NCI-H1436 treated with DMSO at 0.1 percent for 48 hours (cell line): Measurements from ENCODE around the gene LIX1.
"Not testable (repeated sequence)": the region's sequence is repeated elsewhere in the genome, so short reads cannot be mapped to it uniquely, and the experiment has no call there.

Source experiments
- DNase-seq: peaks from one replicate; lab custom pipeline; 2025; lab: John Stamatoyannopoulos, UW

Gene LIX1

GRCh38 chr5:97102010-97102470 lies 40.4 kb downstream of the LIX1 start:
- no peak for DNase-seq

- DNase-seq: no peak
Observed at GRCh38 chr5:97101189-97101910, 41.1 kb downstream of the LIX1 start.

- no peak for DNase-seq
Observed at GRCh38 chr5:97100476-97100875, 41.9 kb downstream of the LIX1 start.

GRCh38 chr5:97098922-97099321 lies 43.5 kb downstream of the LIX1 start:
- no peak for DNase-seq

DNA sequence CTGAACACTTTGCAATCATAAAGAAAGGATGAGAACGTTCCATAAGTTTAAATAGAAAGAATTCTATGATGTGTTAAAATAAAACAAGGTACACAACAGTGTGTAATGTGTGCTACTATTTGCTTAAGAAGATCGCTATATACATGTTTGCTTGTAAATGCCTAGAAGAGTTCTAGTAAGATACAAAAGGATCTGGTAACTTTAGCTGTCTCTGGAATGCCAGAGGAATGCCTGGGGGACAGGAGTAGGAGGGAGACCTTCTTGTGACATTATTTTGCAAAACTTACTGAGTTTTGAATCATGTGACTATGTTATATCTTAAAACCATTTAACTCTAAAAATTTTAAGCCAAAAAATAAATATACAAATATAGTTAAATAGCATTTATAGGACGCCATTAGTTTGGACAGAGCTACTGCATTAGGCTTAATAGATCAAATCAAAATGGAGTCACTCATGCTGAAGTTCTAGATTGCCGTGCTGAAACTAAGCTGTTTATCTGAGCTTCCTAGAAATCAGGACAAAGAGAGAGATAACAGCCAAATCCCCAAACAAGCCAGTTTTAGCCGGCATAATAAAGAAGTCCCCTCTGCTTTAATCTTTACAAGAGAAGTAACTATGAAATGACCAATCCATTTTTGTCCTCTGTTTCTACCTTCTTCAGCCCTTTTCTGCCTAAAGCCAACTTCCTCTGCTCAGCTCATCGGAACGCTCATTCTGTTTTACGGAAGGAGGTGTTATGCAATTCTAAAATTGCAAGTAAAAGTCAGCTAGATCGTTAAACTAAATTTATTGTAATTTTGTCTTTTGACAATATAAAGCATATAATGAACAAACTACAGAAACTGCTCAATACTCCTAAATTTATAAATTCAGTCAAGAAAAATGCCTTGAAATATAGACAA lies 44.8 kb downstream of the LIX1 start:
- no peak for DNase-seq

- DNase-seq: no peak
Observed at GRCh38 chr5:97096846-97097245, 45.6 kb downstream of the LIX1 start.

DNA sequence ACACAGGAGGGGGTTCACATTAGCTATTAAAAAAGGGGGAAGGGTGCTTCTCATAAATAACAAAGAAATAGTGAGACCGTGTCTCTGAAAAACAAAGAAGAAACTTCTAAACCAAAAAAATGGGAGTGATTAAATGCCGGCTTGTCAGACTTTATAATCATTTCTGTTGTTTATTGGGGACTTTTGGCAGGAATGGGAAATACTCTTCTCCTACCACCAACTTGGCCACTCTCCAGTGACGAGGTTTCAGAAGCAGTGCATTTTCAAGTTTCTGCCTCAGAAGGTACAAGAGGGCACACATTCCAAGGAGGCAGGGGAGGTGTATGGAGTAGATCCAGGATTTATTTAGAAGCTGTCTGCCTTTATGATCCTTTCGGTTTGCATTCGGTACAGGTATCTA lies 46.2 kb downstream of the LIX1 start:
- DNase-seq: no peak

DNA sequence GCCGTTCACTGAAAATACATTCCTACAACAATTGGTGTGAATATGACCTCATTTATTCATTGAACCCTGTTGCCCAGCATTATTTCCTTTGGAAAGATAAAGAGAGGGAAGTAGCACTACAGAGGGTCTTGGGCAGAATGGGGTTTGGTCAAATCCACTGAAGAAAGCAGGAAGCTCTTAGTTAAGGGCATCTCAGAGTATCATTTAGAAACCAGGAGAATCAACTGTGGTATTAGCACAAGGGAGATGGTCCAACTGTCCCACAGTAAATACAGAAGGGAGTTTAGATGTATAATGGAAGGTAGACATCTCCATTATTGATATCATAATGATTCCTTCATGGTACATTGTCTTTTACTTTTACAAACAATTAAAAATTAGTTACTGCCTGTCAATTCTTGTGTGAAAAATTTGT lies 47.1 kb downstream of the LIX1 start:
- DNase-seq: no peak

DNA sequence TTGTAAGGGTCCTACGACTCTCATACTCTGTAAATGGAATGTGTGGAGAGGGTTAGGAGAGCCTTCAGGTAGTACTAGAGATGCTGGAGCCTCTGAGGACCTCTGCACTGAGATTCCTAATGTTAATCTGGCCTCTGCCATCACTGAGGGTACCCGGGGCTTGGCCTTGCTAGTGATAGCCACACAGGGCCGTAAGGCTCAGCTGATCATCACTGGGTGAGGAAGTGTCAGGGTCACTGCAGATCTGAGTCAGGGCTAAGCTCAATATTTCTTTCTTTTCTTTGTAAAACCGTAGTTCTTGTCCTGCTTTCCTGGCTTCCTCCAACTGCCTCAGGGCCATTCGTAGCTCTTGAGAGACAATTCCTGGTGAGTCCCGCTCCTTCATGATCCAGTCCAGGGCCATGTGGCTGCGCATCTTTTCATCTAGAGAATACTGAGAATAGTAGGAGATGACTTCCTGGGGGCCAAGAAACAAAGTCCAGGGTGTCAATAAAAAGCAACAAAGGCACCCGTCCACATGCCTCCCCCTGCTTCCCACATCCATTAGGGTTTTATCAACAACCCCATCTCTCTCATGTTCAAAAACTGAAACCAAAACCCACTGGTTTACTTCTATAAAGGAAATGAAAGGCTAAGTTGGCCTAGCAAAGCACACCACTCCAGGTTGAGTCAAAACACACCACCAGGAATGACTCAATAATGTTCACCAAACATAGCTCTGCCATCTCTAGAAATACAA lies 47.7 kb downstream of the LIX1 start:
- no peak for DNase-seq

GRCh38 chr5:97093193-97093592 lies 49.2 kb downstream of the LIX1 start:
- DNase-seq: no peak

DNA sequence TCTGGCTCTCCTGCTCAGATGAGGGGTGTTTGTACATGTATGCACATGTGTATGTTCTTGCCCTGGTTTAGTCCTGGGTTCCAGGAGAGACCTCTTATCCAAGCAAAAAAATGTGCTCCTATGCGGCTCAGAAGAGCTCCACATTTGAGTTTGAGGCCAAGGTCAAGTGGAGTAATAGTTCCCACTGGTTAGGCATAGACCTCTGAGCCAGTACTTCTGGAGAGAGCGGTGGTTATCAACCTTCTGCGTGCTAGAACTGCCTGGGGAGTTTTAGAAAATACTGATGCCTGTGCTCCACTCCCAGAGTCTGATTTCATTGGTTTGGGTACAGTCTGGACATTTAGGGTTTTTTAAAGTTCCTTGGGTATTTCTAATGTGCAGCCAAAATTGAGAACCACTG lies 51.5 kb downstream of the LIX1 start:
- no peak for DNase-seq

DNA sequence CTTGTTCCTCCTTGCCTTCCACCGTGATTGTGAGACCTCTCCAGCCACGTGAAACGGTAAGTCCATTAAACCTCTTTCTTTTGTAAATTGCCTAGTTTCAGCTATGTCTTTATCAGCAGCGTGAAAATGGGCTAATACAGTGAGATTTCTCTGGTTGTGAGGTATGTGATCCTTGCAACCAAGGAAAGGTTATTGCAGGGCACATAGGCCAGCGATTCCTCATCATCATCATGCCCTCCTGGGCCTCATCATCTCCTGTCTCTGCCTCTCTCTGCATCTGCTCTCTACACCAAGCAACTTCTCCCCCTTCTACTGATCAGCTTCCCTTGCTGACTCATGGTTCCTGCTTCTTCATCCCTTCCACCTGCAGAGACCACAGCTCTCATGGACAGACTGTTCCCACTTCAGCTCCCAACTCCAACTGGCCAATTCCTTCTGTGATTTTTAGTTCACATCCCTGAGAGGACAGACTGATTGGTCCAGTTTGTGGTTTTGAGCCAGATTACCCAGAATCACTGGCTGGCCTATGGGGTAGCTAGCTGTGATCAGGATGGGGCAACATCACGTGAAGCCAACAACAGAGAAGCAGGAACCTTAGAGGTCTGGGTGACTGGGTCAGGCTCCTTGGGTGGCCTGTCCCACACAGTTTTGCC lies 53.1 kb downstream of the LIX1 start:
- no peak for DNase-seq

- DNase-seq: no peak
Observed at GRCh38 chr5:97088774-97089148, 53.6 kb downstream of the LIX1 start.

DNA sequence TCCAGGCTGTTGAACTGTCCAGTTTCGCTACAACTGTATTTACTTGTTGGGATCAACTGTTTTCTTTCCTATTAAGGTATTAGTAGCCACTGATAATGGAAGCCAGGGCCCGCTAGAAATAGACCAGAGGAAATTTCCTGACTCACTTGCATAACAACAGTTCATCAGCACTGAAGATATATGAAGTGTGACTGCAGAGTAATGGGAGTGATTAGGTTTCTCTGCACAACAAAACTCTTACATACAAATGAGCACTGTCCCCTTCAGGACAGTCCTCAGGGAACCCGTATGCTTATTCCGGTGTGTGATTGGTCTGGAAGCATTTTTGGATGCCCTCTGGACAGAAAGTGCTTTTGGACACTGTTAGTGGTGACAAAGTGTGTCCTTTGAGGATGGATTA lies 55.3 kb downstream of the LIX1 start:
- no peak for DNase-seq

GRCh38 chr5:97085459-97086181 lies 56.8 kb downstream of the LIX1 start:
- no peak for DNase-seq

DNA sequence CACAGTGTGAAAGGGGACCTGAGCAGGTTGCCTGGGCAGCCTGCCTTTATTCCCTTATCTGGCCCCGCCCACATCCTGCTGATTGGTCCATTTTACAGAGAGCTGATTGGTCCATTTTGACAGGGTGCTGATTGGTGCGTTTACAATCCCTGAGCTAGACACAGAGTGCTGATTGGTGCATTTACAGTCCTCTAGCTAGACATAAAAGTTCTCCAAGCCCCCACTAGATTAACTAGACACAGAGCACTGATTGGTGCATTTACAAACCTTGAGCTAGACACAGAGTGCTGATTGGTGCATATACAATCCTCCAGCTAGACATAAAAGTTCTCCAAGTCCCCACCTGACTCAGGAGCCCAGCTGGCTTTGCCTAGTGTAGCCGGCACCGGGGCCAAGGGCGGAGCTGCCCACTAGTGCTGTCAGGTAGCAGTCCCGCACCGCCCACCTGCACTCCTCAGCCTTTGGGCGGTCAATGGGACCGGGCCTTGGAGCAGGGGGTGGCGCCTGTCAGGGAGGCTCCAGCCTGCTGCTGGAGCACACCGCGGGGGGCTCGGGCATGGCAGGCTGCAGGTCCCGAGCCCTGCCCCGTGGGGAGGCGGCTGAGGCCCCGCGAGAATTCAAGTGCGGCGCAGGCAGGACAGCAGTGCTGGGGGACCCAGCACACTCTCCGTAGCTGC lies 57.5 kb downstream of the LIX1 start:
- not testable (repeated sequence) for DNase-seq

DNA sequence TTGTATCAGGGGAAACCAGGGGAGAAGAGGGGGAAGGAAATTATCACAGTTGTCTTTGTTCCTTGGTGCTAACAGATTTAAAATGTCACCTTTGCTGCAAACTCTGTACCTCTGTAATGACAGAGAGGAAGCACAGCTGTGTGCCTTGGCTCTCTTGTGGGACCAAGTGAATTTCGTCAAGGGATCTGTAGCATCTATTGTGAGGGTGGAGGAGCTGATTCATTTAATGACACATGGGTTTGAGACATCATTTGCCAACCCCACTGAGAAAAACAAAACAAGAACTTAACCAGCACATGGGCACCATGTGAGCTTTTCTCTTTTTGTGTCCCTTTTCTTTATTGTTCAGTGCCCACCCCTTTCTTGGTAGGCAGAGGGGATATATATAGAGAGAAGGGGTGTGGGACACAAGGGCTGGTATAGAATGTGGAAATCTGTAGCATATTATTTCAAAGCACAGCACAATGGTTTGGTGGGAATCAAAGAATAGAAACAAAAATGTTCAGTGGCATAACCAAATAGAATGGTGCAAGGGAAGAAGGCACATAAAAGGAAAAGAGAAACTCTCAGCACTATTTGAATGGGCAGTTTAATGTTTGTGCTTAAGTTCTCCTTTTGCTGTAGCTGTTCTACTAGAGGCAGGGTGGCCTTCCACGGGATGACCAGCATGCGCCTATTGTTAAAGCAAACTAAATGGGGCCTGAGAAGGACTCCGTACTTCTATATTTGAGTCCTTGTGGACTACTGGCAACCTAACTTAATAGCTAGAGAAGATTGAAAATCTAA lies 63.3 kb downstream of the LIX1 start:
- no peak for DNase-seq

- no peak for DNase-seq
Observed at GRCh38 chr5:97077246-97077645, 65.2 kb downstream of the LIX1 start.

DNA sequence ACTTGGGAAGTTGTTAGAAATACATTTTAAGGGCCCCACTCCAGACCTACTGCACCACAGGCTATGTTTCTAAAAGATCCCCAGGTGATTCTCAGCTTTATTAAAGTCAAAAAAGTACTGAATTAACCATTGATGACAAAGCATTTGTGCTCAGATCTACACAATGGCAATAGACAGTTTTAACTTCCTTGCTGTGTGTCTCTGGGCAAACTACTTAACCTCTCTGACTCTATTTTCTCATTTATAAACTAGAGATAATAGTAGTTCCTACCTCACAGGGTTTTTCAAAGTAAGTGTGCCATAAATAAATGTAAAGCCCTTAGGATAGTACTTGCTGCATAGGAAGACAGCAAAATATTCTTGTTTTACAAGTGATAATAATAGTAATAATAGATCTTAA lies 66.3 kb downstream of the LIX1 start:
- no peak for DNase-seq

GRCh38 chr5:97075649-97076048 lies 66.8 kb downstream of the LIX1 start:
- no peak for DNase-seq
